Measurements from ENCODE around the gene CDC37.

- TF ChIP-seq, protein P1, sequence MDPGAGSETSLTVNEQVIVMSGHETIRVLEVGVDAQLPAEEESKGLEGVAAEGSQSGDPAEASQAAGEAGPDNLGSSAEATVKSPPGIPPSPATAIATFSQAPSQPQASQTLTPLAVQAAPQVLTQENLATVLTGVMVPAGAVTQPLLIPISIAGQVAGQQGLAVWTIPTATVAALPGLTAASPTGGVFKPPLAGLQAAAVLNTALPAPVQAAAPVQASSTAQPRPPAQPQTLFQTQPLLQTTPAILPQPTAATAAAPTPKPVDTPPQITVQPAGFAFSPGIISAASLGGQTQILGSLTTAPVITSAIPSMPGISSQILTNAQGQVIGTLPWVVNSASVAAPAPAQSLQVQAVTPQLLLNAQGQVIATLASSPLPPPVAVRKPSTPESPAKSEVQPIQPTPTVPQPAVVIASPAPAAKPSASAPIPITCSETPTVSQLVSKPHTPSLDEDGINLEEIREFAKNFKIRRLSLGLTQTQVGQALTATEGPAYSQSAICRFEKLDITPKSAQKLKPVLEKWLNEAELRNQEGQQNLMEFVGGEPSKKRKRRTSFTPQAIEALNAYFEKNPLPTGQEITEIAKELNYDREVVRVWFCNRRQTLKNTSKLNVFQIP (CRISPR knock-in tag; IDR thresholded peaks at IDR 0.05; ENCODE audit: borderline replicate concordance, low read depth), result no peak
- TF ChIP-seq PPARA (CRISPR knock-in tag; IDR thresholded peaks at IDR 0.05; ENCODE audit: borderline replicate concordance) (no peak), ISL1 (CRISPR knock-in tag; IDR thresholded peaks at IDR 0.05) (no peak), ESRRG (CRISPR knock-in tag; IDR thresholded peaks at IDR 0.05) (no peak), GLIS3 (CRISPR knock-in tag; IDR thresholded peaks at IDR 0.05) (no peak)
- TF ChIP-seq, protein P2, sequence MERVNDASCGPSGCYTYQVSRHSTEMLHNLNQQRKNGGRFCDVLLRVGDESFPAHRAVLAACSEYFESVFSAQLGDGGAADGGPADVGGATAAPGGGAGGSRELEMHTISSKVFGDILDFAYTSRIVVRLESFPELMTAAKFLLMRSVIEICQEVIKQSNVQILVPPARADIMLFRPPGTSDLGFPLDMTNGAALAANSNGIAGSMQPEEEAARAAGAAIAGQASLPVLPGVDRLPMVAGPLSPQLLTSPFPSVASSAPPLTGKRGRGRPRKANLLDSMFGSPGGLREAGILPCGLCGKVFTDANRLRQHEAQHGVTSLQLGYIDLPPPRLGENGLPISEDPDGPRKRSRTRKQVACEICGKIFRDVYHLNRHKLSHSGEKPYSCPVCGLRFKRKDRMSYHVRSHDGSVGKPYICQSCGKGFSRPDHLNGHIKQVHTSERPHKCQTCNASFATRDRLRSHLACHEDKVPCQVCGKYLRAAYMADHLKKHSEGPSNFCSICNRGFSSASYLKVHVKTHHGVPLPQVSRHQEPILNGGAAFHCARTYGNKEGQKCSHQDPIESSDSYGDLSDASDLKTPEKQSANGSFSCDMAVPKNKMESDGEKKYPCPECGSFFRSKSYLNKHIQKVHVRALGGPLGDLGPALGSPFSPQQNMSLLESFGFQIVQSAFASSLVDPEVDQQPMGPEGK (CRISPR knock-in tag; IDR thresholded peaks at IDR 0.05; ENCODE audit: borderline replicate concordance), result no peak
Observed at GRCh38 chr19:10432736-10433130, 29.4 kb upstream of the CDC37 start.
